RWPE1 (cell line): ENCODE results near the gene EMX2.

Experiments used
- CTCF ChIA-PET: fragments of 350-600 bp; sonication (Branson Sonifier 250); formaldehyde crosslinking; extraction: SDS; loops from one replicate; lab custom pipeline; 2021; lab: Yijun Ruan, JAX
- POLR2A ChIA-PET: fragments of 400-600 bp; formaldehyde crosslinking; extraction: SDS; loops from one replicate; lab custom pipeline; 2020; ENCODE audit warnings: antibody characterized with exemption; ENCODE audit not compliant: low non-redundant PET; lab: Yijun Ruan, JAX
- DNase-seq: peaks from one replicate; pipeline ENCODE4 v3.0.0; 2012; ENCODE audit warnings: low spot score
- H3K27ac ChIP-seq: fragments of 450-650 bp; 2 replicates; pipeline ENCODE4 v1.5.1; 2017
- TF ChIP-seq, protein P1 (sequence below): fragments of 450-650 bp; conservative IDR thresholded peaks from 2 replicates; pipeline ENCODE4 v1.5.1; 2017; ENCODE audit warnings: low read depth, mild to moderate bottlenecking

The EMX2 gene

DNA sequence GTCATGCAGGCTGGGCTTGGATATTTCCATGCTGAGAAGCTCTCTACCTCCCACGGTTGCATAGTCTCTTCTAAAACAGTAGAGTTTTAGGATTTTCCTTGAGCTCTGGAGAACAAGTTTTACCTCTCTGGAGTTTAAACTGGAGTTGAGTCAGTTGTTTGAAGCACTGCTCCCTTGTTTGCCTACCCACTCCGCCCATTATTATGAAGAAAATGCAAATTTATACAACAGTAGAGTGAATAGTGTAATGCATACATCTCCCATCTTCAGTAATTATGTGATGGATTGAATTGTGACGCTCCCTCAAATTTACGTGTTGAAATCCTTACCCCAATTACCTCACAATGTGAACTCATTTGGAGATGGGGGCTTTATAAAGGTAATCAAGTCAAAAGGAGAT lies 17.2 kb downstream of the EMX2 start:
- no peak for DNase-seq
- no peak overlapping the region for H3K27ac ChIP-seq
- ChIA-PET POLR2A (no interaction called here), CTCF (interaction anchor here (0.7 to 1.0 kb wide), 3 partner anchors 43 to 700 kb away, joined by 3 read pairs; no protein-coding TSS in a partner anchor)
- TF ChIP-seq, protein P1, sequence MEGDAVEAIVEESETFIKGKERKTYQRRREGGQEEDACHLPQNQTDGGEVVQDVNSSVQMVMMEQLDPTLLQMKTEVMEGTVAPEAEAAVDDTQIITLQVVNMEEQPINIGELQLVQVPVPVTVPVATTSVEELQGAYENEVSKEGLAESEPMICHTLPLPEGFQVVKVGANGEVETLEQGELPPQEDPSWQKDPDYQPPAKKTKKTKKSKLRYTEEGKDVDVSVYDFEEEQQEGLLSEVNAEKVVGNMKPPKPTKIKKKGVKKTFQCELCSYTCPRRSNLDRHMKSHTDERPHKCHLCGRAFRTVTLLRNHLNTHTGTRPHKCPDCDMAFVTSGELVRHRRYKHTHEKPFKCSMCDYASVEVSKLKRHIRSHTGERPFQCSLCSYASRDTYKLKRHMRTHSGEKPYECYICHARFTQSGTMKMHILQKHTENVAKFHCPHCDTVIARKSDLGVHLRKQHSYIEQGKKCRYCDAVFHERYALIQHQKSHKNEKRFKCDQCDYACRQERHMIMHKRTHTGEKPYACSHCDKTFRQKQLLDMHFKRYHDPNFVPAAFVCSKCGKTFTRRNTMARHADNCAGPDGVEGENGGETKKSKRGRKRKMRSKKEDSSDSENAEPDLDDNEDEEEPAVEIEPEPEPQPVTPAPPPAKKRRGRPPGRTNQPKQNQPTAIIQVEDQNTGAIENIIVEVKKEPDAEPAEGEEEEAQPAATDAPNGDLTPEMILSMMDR, result no peak

DNA sequence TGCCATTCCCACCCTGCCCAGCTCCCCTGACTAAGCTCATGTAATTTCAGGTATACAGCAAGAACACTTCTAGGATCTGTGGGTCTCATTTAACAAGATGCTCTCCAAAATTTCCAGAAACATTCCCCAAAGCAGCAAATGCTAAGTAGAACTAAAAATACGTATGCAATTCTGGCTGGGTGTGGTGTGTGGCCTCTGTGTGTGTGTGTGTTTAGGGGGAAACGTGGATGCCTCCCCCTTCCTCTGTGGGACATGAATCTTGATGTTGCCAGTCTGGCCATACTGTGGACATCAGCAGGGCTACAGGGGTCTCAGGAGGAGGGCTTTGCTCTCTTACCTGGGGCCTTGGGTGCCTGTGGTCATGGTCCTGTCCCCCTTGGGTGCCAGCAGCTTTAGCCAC lies 18.4 kb downstream of the EMX2 start:
- POLR2A ChIA-PET, result interaction anchor here (0.5 kb wide), 1 partner anchor 12 kb away, joined by 4 read pairs; no protein-coding TSS in a partner anchor
- no peak for DNase-seq
- CTCF ChIA-PET, result no interaction called here
- TF ChIP-seq, protein P1, result no peak
- H3K27ac ChIP-seq, result no peak overlapping the region

DNA sequence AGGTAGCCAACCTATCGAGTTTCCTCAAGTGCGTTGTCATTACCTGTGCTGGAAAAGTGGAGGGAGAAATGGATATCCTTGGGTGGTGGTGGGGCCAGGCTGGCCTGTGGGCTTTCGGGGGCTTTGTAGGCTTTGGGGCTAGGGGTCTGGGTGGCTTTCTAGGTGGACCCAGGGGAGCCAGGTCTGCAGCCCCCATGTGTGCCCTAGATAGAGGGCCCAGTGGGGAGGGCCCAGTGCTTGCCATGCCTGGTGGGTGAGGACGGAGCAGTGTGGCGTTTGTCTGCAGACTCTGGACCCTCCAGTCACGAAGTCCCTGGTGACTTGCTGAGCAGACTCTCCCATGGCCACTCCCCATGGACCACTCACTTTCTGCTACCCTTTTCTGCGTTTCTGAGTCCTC lies 19.7 kb downstream of the EMX2 start:
- TF ChIP-seq, protein P1, result no peak
- ChIA-PET POLR2A (no interaction called here), CTCF (no interaction called here)
- no peak overlapping the region for H3K27ac ChIP-seq
- no peak for DNase-seq

DNA sequence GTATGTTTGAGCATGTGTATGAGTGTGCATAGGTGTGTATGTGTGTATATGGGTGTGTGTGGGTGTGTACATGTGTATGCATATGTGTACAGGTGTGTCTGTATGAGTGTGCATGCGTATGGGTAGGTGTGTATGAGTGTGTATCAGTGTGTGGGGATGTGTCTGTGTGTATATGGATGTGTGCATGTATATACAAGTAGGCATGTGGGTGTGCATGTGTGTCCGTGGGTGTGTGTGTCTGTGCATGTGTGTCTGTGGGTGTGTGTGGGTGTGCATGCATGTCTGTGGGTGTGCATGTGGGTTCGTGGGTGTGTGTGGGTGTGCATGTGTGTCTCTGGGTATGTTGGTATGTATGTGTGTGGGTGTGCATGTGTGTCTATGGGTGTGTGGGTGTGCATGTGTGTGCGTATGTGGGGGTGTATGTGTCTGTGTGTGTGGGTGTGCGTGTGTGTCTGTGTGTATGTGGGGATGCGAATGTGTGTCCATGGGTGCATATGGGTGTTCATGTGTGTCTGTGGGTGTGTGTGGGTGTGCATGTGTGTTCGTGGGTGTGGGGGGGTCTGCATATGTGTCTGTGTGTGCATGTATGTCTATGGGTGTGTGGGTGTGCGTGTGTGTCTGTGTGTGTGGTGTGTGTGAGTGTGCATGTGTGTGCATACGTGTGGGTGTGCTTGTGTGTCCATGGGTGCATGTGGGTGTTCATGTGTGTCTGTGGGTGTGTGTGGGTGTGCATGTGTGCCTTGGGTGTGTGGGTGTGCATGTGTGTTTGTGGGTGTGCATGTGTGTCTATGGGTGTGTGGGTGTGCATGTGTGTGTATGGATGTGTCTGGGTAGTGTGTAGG lies 20.6 kb downstream of the EMX2 start:
- ChIA-PET POLR2A (no interaction called here), CTCF (no interaction called here)

DNA sequence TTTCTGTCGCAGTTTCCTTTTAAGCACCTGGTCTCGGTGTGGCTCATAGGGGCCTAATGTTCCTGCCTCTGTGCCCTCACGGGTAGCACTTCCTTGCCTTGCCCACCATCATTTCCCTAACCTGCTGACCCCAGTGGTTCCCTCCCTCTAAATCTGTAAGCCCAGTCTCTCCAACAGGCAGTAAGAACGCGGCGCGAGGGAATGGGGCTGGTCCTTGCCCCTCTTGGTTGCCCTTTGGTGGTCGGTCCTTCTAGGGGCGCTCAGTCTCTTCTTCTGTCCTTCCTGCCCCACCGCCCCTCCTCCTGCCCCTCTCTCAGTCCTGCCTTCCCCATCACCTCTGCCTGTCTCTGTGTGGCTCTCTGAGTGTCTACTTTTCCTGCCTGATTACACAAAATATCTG lies 21.2 kb downstream of the EMX2 start:
- DNase-seq, result no peak
- no peak overlapping the region for H3K27ac ChIP-seq
- POLR2A ChIA-PET, result no interaction called here
- TF ChIP-seq, protein P1, result no peak
- CTCF ChIA-PET, result no interaction called here

More for the DNA sequence above, 20.6 kb downstream of the EMX2 start:
- no peak overlapping the region for H3K27ac ChIP-seq
- TF ChIP-seq, protein P1, result no peak
- DNase-seq, result no peak

DNA sequence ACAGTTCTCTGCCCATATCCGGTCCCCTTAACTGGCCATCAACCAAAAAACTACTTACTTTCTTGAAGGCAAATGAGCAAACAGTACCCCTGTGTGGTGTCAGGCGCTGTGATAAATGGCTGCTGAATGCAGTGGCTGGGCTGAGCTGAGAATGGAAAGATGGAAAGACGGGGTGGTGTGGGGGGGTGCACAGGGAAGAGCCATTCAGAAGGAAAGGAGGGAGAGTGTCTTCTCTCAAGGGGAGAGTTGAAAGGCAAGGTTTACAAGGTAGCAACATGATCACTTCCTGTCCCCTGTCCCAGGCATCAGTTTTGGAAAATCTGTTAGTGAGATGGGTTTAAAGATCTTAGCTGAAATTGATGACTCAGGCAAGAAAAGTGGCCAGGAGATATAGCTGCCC lies 22.5 kb downstream of the EMX2 start:
- CTCF ChIA-PET, result interaction anchor here (0.5 kb wide), 2 partner anchors 30 to 51 kb away, joined by 3 to 4 read pairs; no protein-coding TSS in a partner anchor
- DNase-seq, result no peak
- TF ChIP-seq, protein P1, result no peak
- POLR2A ChIA-PET, result no interaction called here
- H3K27ac ChIP-seq, result no peak overlapping the region
